Astrocyte (in vitro differentiated cells and primary cell): ENCODE results near the gene ANKAR. TPM values are rescaled to one million over a fixed set of nuclear protein-coding genes. Genes with fewer than 3 reads are reported as not detected.
"Not testable (repeated sequence)": the region's sequence is repeated elsewhere in the genome, so short reads cannot be mapped to it uniquely, and the experiment has no call there.

Source experiments
- DNase-seq: peaks from one replicate; pipeline ENCODE4 v3.0.0-alpha.2; 2010; ENCODE audit warnings: low read depth
- FAIRE-seq: peaks from 2 replicates; lab custom pipeline; 2011; peaks lifted over from hg19 to GRCh38; lab: Jason Lieb, UNC
- H2AFZ ChIP-seq: 2 replicates; pipeline ENCODE4 v1.6.0; 2012; ENCODE audit warnings: low read depth, low read length, inconsistent platforms
- H3K27ac ChIP-seq: 2 replicates; pipeline ENCODE4 v1.5.1; 2011; ENCODE audit warnings: low read depth, low read length, inconsistent platforms
- H3K27me3 ChIP-seq: 2 replicates; pipeline ENCODE4 v1.6.0; 2011; ENCODE audit warnings: low read length, inconsistent platforms; ENCODE audit not compliant: insufficient read depth
- H3K36me3 ChIP-seq: 2 replicates; pipeline ENCODE4 v1.5.1; 2011; ENCODE audit warnings: low read length, inconsistent platforms; ENCODE audit not compliant: insufficient read depth
- H3K4me1 ChIP-seq: 2 replicates; pipeline ENCODE4 v1.5.1; 2011; ENCODE audit warnings: low read length, inconsistent platforms; ENCODE audit not compliant: insufficient read depth
- H3K4me2 ChIP-seq: 2 replicates; pipeline ENCODE4 v1.6.0; 2012; ENCODE audit warnings: low read length, inconsistent platforms
- H3K4me3 ChIP-seq: 2 replicates; pipeline ENCODE4 v1.5.1; 2011; ENCODE audit warnings: low read depth, mild to moderate bottlenecking, low read length, inconsistent platforms; ENCODE audit not compliant: insufficient read depth
- H3K79me2 ChIP-seq: 2 replicates; pipeline ENCODE4 v1.6.0; 2012; ENCODE audit warnings: mild to moderate bottlenecking, low read length, inconsistent platforms; ENCODE audit not compliant: insufficient read depth
- H3K9ac ChIP-seq: 2 replicates; pipeline ENCODE4 v1.6.0; 2012; ENCODE audit warnings: mild to moderate bottlenecking, low read length, inconsistent platforms
- H3K9me3 ChIP-seq: 2 replicates; pipeline ENCODE4 v1.5.1; 2012; ENCODE audit warnings: low read depth, mild to moderate bottlenecking, low read length, inconsistent platforms; ENCODE audit not compliant: insufficient read depth
- H4K20me1 ChIP-seq: 2 replicates; pipeline ENCODE4 v1.6.0; 2012; ENCODE audit warnings: low read length, inconsistent platforms; ENCODE audit not compliant: insufficient read depth
- H3K27ac Mint-ChIP-seq: one replicate; pipeline ENCODE4 v1.8.0; 2021; ENCODE audit warnings: mild to moderate bottlenecking, mixed read lengths; ENCODE audit not compliant: unreplicated experiment
- H3K27me3 Mint-ChIP-seq: one replicate; pipeline ENCODE4 v1.8.0; 2021; ENCODE audit warnings: low read depth, mixed read lengths; ENCODE audit not compliant: unreplicated experiment
- H3K36me3 Mint-ChIP-seq: one replicate; pipeline ENCODE4 v1.8.0; 2021; ENCODE audit warnings: low read depth, mixed read lengths; ENCODE audit not compliant: unreplicated experiment
- H3K4me1 Mint-ChIP-seq: one replicate; pipeline ENCODE4 v1.8.0; 2021; ENCODE audit warnings: low read depth, mixed read lengths; ENCODE audit not compliant: unreplicated experiment
- H3K4me3 Mint-ChIP-seq: one replicate; pipeline ENCODE4 v1.8.0; 2021; ENCODE audit warnings: mild to moderate bottlenecking, moderate library complexity, mixed read lengths; ENCODE audit not compliant: unreplicated experiment
- H3K9me3 Mint-ChIP-seq: one replicate; pipeline ENCODE4 v1.8.0; 2021; ENCODE audit warnings: mild to moderate bottlenecking, mixed read lengths; ENCODE audit not compliant: unreplicated experiment
- CTCF ChIP-seq: IDR thresholded peaks from 2 replicates; pipeline ENCODE4 v1.5.1; 2011; ENCODE audit warnings: low read depth, mild to moderate bottlenecking, inconsistent platforms, low read length, moderate library complexity; ENCODE audit not compliant: insufficient read depth
- EZH2 ChIP-seq: IDR thresholded peaks from 2 replicates; pipeline ENCODE4 v1.6.1; 2012; ENCODE audit warnings: mild to moderate bottlenecking, low read length, inconsistent platforms; ENCODE audit not compliant: insufficient read depth
- total RNA-seq: library from RNA; stranded (reverse); gene quantifications from 2 replicates; pipeline ENCODE4 v1.2.1, GENCODE V29; 2021

Gene ANKAR
- total RNA-seq, 1 donor from 2014 or later = 3.6 TPM

- H3K4me2 ChIP-seq = no peak overlapping the region
- H3K27me3 ChIP-seq = no peaks in the 10 kb centered on the region
- peaks cover 2% of the 10 kb centered on the region for H3K79me2 ChIP-seq
- H3K27ac ChIP-seq = no peak overlapping the region
- no peaks in the 10 kb centered on the region for H3K27me3 Mint-ChIP-seq
- peaks cover 10% of the 10 kb centered on the region for H3K9me3 Mint-ChIP-seq
- peaks cover 2% of the 10 kb centered on the region for H3K36me3 Mint-ChIP-seq
- H3K27ac Mint-ChIP-seq = no peak overlapping the region
- H3K4me1 Mint-ChIP-seq = peaks cover 10% of the 10 kb centered on the region
- no peaks in the 10 kb centered on the region for H3K9me3 ChIP-seq
- H3K36me3 ChIP-seq = no peaks in the 10 kb centered on the region
- no peak overlapping the region for H3K9ac ChIP-seq
- no peak for FAIRE-seq
- H3K4me3 ChIP-seq = no peak overlapping the region
- no peak overlapping the region for H2AFZ ChIP-seq
- TF ChIP-seq CTCF (no peak), EZH2 (no peak)
- H3K4me3 Mint-ChIP-seq = no peak overlapping the region
- peaks cover 11% of the 10 kb centered on the region for H4K20me1 ChIP-seq
- H3K4me1 ChIP-seq = peaks cover 7% of the 10 kb centered on the region
- DNase-seq = no peak
Observed at GRCh38 chr2:189683348-189683747, 8.9 kb downstream of the ANKAR start.

GRCh38 chr2:189684811-189685210 lies 10.3 kb downstream of the ANKAR start:
- no peak overlapping the region for H2AFZ ChIP-seq
- no peak for FAIRE-seq
- TF ChIP-seq CTCF (no peak), EZH2 (no peak)

GRCh38 chr2:189685540-189686229 lies 11.2 kb downstream of the ANKAR start:
- Histone ChIP-seq H3K4me3 (no peak overlapping the region), H3K4me1 (peaks cover 7% of the 10 kb centered on the region), H3K27me3 (no peaks in the 10 kb centered on the region), H3K27ac (no peak overlapping the region), H3K4me2 (peak overlapping the region; percentile 2), H4K20me1 (peaks cover 11% of the 10 kb centered on the region), H3K36me3 (no peaks in the 10 kb centered on the region), H3K9me3 (no peaks in the 10 kb centered on the region), H3K79me2 (no peaks in the 10 kb centered on the region), H2AFZ (no peak overlapping the region), H3K9ac (no peak overlapping the region)
- no peak for TF ChIP-seq EZH2
- TF ChIP-seq CTCF = no peak
- H3K4me3 Mint-ChIP-seq = no peak overlapping the region
- peaks cover 10% of the 10 kb centered on the region for H3K4me1 Mint-ChIP-seq
- peak; percentile 68 for DNase-seq
- no peak for FAIRE-seq
- no peaks in the 10 kb centered on the region for H3K27me3 Mint-ChIP-seq
- H3K9me3 Mint-ChIP-seq = peaks cover 2% of the 10 kb centered on the region
- H3K36me3 Mint-ChIP-seq = peaks cover 2% of the 10 kb centered on the region
- H3K27ac Mint-ChIP-seq = no peak overlapping the region

More at GRCh38 chr2:189684811-189685210, 10.3 kb downstream of the ANKAR start:
- peaks cover 10% of the 10 kb centered on the region for H3K4me1 Mint-ChIP-seq
- Histone ChIP-seq H3K9ac (no peak overlapping the region), H3K79me2 (no peaks in the 10 kb centered on the region), H3K9me3 (no peaks in the 10 kb centered on the region), H3K4me2 (no peak overlapping the region), H3K27me3 (no peaks in the 10 kb centered on the region), H3K4me1 (peaks cover 7% of the 10 kb centered on the region), H3K36me3 (no peaks in the 10 kb centered on the region), H3K4me3 (no peak overlapping the region), H4K20me1 (peaks cover 11% of the 10 kb centered on the region), H3K27ac (no peak overlapping the region)
- peaks cover 2% of the 10 kb centered on the region for H3K9me3 Mint-ChIP-seq
- DNase-seq = no peak
- no peak overlapping the region for H3K27ac Mint-ChIP-seq
- peaks cover 2% of the 10 kb centered on the region for H3K36me3 Mint-ChIP-seq
- no peak overlapping the region for H3K4me3 Mint-ChIP-seq
- no peaks in the 10 kb centered on the region for H3K27me3 Mint-ChIP-seq

DNA sequence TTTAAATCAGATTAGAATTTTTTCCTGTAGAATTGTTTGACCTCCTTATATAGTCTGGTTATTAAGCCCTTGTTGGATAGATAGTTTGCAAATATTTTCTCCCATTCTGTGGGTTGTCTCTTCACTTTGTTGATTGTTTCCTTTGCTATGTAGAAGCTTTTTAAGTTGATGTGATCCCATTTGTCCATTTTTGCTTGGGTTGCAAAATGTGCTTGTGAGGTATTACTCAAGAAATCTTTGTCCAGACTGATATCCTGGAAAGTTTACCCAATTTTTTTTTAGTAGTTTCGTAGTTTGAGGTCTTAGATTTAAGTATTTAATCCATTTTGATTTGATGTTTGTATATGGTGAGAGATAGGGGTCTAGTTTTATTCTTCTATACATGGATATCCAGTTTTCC lies 13.3 kb downstream of the ANKAR start:
- not testable (repeated sequence) for H3K27ac Mint-ChIP-seq, DNase-seq, H3K27me3 Mint-ChIP-seq, H3K4me3 Mint-ChIP-seq, H3K9ac ChIP-seq, H3K4me3 ChIP-seq, H3K36me3 ChIP-seq, H3K4me2 ChIP-seq, H3K27me3 ChIP-seq, FAIRE-seq, H3K9me3 Mint-ChIP-seq, H3K36me3 Mint-ChIP-seq, H3K27ac ChIP-seq, H3K9me3 ChIP-seq, H2AFZ ChIP-seq, H3K79me2 ChIP-seq, H3K4me1 ChIP-seq
- H3K4me1 Mint-ChIP-seq = peaks cover 10% of the 10 kb centered on the region
- H4K20me1 ChIP-seq = peaks cover 11% of the 10 kb centered on the region
